Hematopoietic multipotent progenitor cell treated with erythropoietin and hydrocortisone succinate and interleukin-3 and kit ligand, for 15 days (in vitro differentiated cells): Measurements from ENCODE around the gene ZNF195.
A peak's percentile ranks its signal among the peaks of the same experiment; 100 is the strongest.
"Not testable (repeated sequence)": the region's sequence is repeated elsewhere in the genome, so short reads cannot be mapped to it uniquely, and the experiment has no call there.

Source experiments
- DNase-seq: peaks from one replicate; pipeline ENCODE4 v3.0.0-alpha.2; 2015; ENCODE audit warnings: low spot score

The ZNF195 gene

DNA sequence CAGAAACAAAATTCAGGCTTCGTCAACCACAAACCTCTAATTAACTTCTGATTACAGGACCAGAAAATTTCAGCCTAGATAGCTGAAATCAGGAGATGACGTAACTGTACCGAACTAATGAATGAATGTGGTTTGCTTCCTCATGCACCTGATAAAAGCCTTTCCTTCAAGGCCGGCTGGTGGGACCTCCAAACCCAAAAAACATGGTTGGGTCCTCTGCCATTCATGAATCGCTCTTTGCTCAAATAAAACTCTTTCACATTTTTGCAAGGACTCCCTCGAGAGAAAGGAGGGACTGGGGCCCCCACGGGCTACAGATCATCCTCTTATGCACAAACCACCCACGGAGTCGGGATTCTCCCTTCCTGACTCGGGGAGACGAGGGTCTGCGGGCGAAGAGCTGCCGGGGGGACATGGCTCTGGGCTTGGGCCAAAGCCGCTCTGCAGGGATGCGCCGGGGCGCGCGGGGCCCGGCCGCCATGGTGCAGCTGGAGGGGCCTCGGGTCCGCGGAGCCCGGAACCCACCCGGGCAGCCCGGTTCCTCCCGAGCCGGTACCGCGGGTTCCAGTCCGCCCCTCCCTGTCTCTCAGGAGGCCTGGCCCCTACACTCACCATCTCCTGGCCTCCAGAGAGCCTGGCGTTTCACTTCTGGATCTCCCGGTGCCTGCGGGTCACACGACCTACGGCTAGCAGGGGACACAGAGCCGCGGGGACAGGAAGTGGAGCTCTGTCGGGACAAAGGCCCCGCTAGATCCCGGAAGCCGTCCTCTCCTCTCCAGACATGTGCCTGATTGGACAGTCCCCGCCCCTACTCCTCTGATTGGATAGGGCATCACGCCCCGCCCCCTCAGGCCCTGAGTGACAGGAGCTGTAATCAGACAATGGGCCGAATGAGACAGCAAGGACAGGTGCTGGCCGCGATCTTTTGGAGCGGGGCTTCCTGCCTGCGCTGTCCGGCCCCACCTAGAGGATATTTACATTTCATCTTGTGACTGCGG, at the start of gene ZNF195:
Gene ZNF195, minus strand, starts transcription at position 721 of the 998 bp plus-strand sequence. Its CDS starts 106 bp downstream, at position 615.
- peak; percentile 91 for DNase-seq

DNA sequence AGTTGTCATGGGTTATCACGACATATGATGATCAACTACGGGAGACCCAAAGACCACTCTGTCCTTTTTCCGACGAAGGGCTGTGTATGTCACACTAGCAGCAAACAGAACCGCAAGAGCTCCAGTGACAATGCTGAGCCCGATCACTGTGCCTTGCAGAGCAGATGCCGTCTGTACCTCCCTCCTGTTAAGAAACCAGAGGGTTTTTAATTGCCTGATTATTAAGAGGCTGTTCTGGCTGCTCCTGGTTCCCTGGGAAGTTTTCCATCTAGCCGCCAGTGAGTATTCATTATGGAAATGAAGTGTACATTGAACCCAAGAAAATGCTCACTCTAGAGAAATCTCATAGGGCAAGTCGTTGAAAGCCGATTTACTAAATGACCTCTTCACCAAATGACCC, 49.1 kb upstream of the ZNF195 start:
- not testable (repeated sequence) for DNase-seq

DNA sequence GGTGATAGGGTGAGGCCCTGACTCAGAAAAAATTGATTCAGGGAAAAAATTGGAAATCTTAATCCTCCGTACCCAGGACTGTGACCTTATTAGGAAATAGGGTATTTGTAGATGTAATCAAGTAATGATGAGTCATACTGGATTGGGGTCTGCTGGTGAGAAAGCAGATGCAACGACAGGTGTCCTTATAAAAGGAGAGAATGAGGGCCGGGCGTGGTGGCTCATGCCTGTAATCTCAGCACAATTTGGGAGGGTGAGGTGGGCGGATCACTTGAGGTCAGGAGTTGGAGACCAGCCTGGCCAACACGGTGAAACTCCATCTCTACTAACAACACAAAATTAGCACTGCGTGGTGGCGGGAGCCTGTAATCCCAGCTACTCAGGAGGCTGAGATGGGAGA, 47.6 kb upstream of the ZNF195 start:
- not testable (repeated sequence) for DNase-seq

- DNase-seq = not testable (repeated sequence)
Measured at GRCh38 chr11:3423928-3424327, 45.0 kb upstream of the ZNF195 start.

DNA sequence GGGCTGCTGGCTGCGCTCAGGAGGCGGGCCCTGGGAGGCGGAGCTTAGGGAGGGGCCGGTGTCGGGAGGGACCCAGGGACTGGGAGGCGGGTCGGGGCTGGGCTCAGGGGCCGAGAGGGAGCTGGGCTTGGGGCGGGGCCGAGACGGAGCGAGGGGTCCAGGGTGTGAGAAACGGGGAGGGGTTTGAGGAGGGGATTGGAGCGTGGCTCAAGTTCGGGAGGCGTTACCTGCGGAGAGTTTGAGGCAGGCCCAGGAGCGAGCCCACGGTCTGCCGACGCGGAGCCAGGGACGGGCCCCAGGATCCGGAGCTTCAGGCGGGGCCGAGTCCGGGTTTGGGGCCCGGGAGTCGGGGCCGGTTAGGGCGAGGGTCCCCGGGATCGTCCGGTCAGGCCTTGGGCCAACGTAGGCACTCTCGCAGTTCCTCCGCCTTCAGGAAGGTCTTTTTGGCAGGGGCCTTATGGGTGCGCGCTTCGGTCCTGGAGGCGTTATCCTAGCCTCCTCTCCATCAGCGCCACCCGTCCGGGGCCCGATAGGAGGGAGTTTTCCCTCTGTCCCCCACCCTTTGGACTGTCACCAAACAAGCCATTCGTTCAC, 44.3 kb upstream of the ZNF195 start:
- DNase-seq = not testable (repeated sequence)

DNA sequence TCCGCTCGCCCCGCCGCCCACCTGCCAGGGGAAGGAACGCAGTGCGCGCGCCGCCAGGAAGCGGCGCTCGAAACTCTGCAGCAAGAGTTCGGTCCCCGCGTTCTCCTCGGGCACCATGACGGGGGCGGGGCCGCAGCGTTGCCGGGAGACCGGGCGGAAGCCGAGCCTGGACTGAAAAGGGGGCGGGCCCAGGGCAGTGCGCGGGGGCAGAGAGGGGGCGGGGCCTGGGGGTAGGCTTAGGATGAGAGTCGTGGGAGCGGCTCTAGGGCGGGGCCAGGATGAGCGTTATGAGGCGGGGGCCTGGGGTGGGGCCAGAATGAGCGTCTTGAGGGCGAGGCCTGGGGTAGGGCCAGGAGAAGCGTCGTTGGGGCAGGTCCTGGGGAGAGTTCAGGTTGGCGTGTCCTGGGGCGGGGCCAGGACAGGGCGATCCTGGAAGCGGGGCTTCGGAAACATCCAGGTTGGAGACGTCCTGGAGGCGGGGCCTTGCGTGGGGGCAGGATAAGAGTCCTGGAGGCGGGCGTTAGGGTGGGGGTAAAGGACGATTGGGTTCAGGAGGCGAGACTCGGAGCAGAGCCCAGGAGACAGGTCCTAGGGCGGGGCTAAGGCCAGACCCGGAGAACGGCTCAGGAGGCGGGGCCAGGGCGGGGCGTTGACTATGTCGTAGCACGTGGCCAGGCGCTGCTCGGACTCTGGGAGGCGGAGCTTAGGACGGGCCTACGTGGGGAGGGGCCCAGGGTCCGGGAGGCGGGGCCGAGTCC, 43.6 kb upstream of the ZNF195 start:
- DNase-seq = peak; percentile 92

GRCh38 chr11:3421608-3422379, 42.8 kb upstream of the ZNF195 start:
- not testable (repeated sequence) for DNase-seq

- DNase-seq = not testable (repeated sequence)
Measured at GRCh38 chr11:3420281-3421042, 41.5 kb upstream of the ZNF195 start.

GRCh38 chr11:3419496-3419895, 40.5 kb upstream of the ZNF195 start:
- not testable (repeated sequence) for DNase-seq

GRCh38 chr11:3417047-3417446, 38.1 kb upstream of the ZNF195 start:
- DNase-seq = peak; percentile 42

DNA sequence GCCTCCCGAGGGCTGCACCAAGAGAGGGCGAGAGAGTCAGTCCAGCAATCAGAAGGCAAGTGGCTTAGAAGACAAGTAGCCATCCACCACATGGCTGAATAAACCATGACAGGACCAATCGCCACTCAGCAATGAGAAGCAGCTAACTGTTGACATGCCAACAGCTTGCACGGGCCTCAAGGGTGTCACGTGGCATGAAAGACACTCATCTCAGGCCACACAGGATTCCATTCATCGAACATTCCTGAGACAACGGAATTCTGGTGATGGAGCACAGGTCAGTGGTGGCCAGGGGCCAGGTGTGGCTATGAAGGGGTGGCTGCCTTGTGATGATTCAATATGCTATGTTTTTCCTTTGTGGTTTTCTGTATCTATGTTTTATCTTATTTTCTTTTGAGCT, 36.4 kb upstream of the ZNF195 start:
- DNase-seq = not testable (repeated sequence)

GRCh38 chr11:3413666-3414065, 34.7 kb upstream of the ZNF195 start:
- DNase-seq = not testable (repeated sequence)

DNA sequence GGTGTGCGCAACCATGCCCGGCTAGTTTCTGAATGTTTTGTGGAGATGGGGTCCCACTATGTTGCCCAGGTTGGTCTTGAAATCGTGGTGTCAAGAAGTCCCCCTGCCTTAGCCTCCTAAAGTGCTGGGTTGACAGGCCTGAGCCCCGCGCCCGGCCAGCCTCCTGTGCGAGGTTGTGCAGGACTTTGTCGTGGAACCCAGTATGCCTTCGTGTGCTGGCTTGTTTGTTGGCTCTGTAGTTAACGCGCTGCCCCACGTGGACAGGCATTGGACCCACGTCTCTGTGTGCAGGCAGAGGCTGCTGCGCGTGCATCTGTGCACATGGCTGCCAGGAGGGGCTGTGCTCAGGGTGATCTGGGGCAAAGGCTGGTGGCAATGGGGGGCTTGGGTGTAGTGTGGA, 33.9 kb upstream of the ZNF195 start:
- DNase-seq = no peak

DNA sequence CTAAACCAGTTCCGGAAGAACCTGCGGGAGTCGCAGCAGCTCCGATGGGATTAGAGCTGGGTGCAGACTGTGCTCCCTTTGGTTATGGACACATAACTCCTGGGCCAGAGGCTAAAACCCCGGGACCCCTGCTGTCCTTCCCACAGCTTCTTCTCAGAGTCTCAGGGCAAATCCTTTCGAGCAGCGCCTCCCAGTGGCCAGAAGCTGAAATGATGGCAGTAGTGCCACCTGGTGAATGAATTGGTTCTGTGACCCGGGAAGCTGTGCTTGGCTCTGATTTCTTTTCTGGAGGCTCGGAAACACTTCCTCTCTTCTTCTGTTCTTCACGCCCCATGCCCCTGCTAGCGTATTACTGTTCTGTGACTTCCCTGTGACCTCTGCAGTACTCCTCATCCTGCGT, 29.8 kb upstream of the ZNF195 start:
- peak; percentile 67 for DNase-seq

GRCh38 chr11:3408058-3408605, 29.2 kb upstream of the ZNF195 start:
- not testable (repeated sequence) for DNase-seq

DNA sequence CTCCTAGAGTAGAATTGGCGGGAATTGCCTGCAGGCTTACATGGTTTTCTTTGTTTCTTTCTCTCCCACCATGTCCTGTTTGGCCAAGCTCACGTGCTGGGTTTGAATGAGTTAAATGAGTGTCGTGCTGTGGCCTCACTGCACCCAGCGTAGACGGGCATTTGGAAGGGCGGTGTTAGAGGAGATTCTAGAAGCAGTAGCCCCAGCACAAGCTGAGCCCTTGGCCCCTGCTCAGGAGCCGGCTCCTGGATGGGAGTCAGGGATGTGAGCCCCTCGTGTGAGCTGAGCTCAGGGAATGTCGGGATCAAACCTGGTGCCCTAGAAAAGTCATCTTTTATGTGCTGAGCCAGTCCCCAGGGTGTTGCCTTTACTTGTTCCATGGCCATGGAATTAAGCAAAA, 28.0 kb upstream of the ZNF195 start:
- DNase-seq = not testable (repeated sequence)

GRCh38 chr11:3406223-3406875, 27.4 kb upstream of the ZNF195 start:
- not testable (repeated sequence) for DNase-seq

GRCh38 chr11:3404076-3404925, 25.4 kb upstream of the ZNF195 start:
- not testable (repeated sequence) for DNase-seq

- not testable (repeated sequence) for DNase-seq
Measured at GRCh38 chr11:3402861-3403250, 23.9 kb upstream of the ZNF195 start.
